ENCODE results near the gene PDIA6. TPM values are rescaled to one million over a fixed set of nuclear protein-coding genes. Genes with fewer than 3 reads are reported as not detected.

The PDIA6 gene
- total and polyA plus RNA-seq, 4 donors, result 159 to 348 (median 246) TPM

GRCh38 chr2:10826625-10827024, 14.0 kb upstream of the PDIA6 start:
- H3K27me3 ChIP-seq (ENCODE audit: control insufficient read depth in 4 of 4, insufficient read depth in 4 of 4, low read length in 3 of 4), result no peaks in the 10 kb centered on the region
- H3K36me3 ChIP-seq (ENCODE audit: control insufficient read depth in 4 of 4, insufficient read depth in 3 of 4, low read depth in 1 of 4, low read length in 3 of 4), result no peaks in the 10 kb centered on the region
- no peak overlapping the region for H3K4me3 ChIP-seq (ENCODE audit: low read depth in 1 of 3, low read length in 3 of 3)
- WGBS, result 86% methylated on average over 8 of the region's 8 CpGs
- H3K27ac ChIP-seq (ENCODE audit: low read depth in 1 of 2, low read length in 2 of 2), result no peak overlapping the region
- no peaks in the 10 kb centered on the region for H3K9me3 ChIP-seq (ENCODE audit: control insufficient read depth in 4 of 4, low read length in 3 of 4)
- TF ChIP-seq FOXA2 (IDR thresholded peaks at IDR 0.05), result no peak
- TF ChIP-seq SP1 (IDR thresholded peaks at IDR 0.05), result no peak
- no peak for TF ChIP-seq HNF4G (IDR thresholded peaks at IDR 0.05)
- no peak for TF ChIP-seq NR2F2 (IDR thresholded peaks at IDR 0.05)
- no peak for TF ChIP-seq ZBTB33 (IDR thresholded peaks at IDR 0.05)
- no peak for TF ChIP-seq RAD21 (IDR thresholded peaks at IDR 0.05)
- no peak for TF ChIP-seq CTCF (IDR thresholded peaks at IDR 0.05; ENCODE audit: low read depth, low read length, missing input control)
- no peak for TF ChIP-seq FOXA1 (IDR thresholded peaks at IDR 0.05)
- TF ChIP-seq HNF4A (conservative IDR thresholded peaks at IDR 0.05), result no peak
- peaks cover 3 to 24% (median 19%) of the 10 kb centered on the region in 4 donors for H3K4me1 ChIP-seq (ENCODE audit: control insufficient read depth in 4 of 4, insufficient read depth in 4 of 4, low read length in 3 of 4)
- no peak overlapping the region for H3K9ac ChIP-seq (ENCODE audit: low read depth in 1 of 2, low read length in 2 of 2)
- no peak for DNase-seq (ENCODE audit: low spot score)

DNA sequence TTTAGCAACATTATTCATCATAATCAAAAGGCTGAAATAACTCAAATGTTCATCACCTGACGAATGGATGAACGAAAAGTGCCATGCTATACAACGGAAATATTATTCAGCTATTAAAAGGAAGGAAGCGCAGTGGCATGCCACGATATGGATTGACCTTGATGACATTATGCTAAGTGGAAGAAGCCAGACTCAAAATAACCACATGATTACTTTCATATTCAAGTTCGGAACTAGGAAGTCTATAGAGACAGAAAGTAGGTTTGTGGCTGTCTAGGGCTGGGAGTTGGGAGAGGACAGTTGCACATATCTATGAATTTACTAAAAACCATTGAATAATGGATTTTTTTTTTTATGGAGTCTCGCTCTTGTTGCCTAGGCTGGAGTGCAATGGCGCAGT, 13.4 kb upstream of the PDIA6 start:
- H3K4me3 ChIP-seq (ENCODE audit: low read depth in 1 of 3, low read length in 3 of 3), result no peak overlapping the region
- TF ChIP-seq REST (IDR thresholded peaks at IDR 0.05) (no peak), RXRA (IDR thresholded peaks at IDR 0.05) (no peak), HNF4G (IDR thresholded peaks at IDR 0.05) (no peak)
- no peak overlapping the region for H3K9ac ChIP-seq (ENCODE audit: low read depth in 1 of 2, low read length in 2 of 2)
- no peaks in the 10 kb centered on the region for H3K9me3 ChIP-seq (ENCODE audit: control insufficient read depth in 4 of 4, low read length in 3 of 4)
- no peaks in the 10 kb centered on the region for H3K36me3 ChIP-seq (ENCODE audit: control insufficient read depth in 4 of 4, insufficient read depth in 3 of 4, low read depth in 1 of 4, low read length in 3 of 4)
- DNase-seq (ENCODE audit: low spot score), result no peak
- peaks cover 3 to 24% (median 19%) of the 10 kb centered on the region in 4 donors for H3K4me1 ChIP-seq (ENCODE audit: control insufficient read depth in 4 of 4, insufficient read depth in 4 of 4, low read length in 3 of 4)
- H3K27ac ChIP-seq (ENCODE audit: low read depth in 1 of 2, low read length in 2 of 2), result no peak overlapping the region
- no peaks in the 10 kb centered on the region for H3K27me3 ChIP-seq (ENCODE audit: control insufficient read depth in 4 of 4, insufficient read depth in 4 of 4, low read length in 3 of 4)
- 88% methylated on average over 8 of the region's 8 CpGs for WGBS

- H3K4me1 ChIP-seq (ENCODE audit: control insufficient read depth in 4 of 4, insufficient read depth in 4 of 4, low read length in 3 of 4), result peaks cover 0 to 7% (median 3%) of the 10 kb centered on the region in 4 donors
- H3K9ac ChIP-seq (ENCODE audit: low read depth in 1 of 2, low read length in 2 of 2), result no peak overlapping the region
- no peak for DNase-seq (ENCODE audit: low spot score)
- H3K27ac ChIP-seq (ENCODE audit: low read depth in 1 of 2, low read length in 2 of 2), result no peak overlapping the region
- 84% methylated on average over 4 of the region's 4 CpGs for WGBS
- H3K36me3 ChIP-seq (ENCODE audit: control insufficient read depth in 4 of 4, insufficient read depth in 3 of 4, low read depth in 1 of 4, low read length in 3 of 4), result no peaks in the 10 kb centered on the region
- no peaks in the 10 kb centered on the region for H3K9me3 ChIP-seq (ENCODE audit: control insufficient read depth in 4 of 4, low read length in 3 of 4)
- H3K4me3 ChIP-seq (ENCODE audit: low read depth in 1 of 3, low read length in 3 of 3), result no peak overlapping the region
- TF ChIP-seq NR2F2 (IDR thresholded peaks at IDR 0.05) (no peak), HNF4A (conservative IDR thresholded peaks at IDR 0.05) (no peak), FOXA1 (IDR thresholded peaks at IDR 0.05) (no peak), ZBTB33 (IDR thresholded peaks at IDR 0.05) (no peak), SP1 (IDR thresholded peaks at IDR 0.05) (no peak), GABPA (IDR thresholded peaks at IDR 0.05 in 1 of 2, conservative IDR thresholded peaks at IDR 0.05 in 1 of 2) (no peak)
- H3K27me3 ChIP-seq (ENCODE audit: control insufficient read depth in 4 of 4, insufficient read depth in 4 of 4, low read length in 3 of 4), result no peaks in the 10 kb centered on the region
These were observed 11.6 kb upstream of the PDIA6 start for GRCh38 chr2:10824191-10824590.
